Psoas muscle (tissue), 8 donors: ENCODE data around the gene USP6. TPM values are rescaled to one million over a fixed set of nuclear protein-coding genes. Genes with fewer than 3 reads are reported as not detected.
"Not testable (repeated sequence)": the region's sequence is repeated elsewhere in the genome, so short reads cannot be mapped to it uniquely, and the experiment has no call there.

Source experiments
- ATAC-seq, 4 donors: fragments of 200-7000 bp; cut with Tn5 transposase; one replicate each; pipeline ENCODE4 v1.9.1; 2020; ENCODE audit warnings: moderate library complexity in 3 of 4, mild to moderate bottlenecking in 2 of 4
- DNase-seq, 2 donors: peaks; one replicate each; pipeline ENCODE4 v3.0.0-alpha.2; 2020
- H3K27ac ChIP-seq: fragments of 200-600 bp; one replicate; pipeline ENCODE4 v1.8.0; 2022
- H3K27me3 ChIP-seq, 3 donors: fragments of 200-600 bp in 1 of 3; one replicate each; pipeline versions ENCODE4 v1.6.1 to v1.8.0; 2013 to 2022; ENCODE audit warnings: low read length in 2 of 3, mild to moderate bottlenecking in 2 of 3, moderate library complexity in 1 of 3; ENCODE audit not compliant: insufficient read depth in 3 of 3
- H3K36me3 ChIP-seq, 2 donors: fragments of 200-600 bp in 1 of 2; one replicate each; pipeline versions ENCODE4 v1.6.1 to v1.8.0; 2013 to 2022; ENCODE audit warnings: low read depth in 1 of 2, mild to moderate bottlenecking in 1 of 2, moderate library complexity in 1 of 2; ENCODE audit not compliant: insufficient read depth in 1 of 2
- H3K4me1 ChIP-seq: fragments of 200-600 bp; one replicate; pipeline ENCODE4 v1.8.0; 2022
- H3K4me3 ChIP-seq: fragments of 200-600 bp; one replicate; pipeline ENCODE4 v1.8.0; 2022; ENCODE audit warnings: mild to moderate bottlenecking
- H3K9me3 ChIP-seq: fragments of 200-600 bp; one replicate; pipeline ENCODE4 v1.8.0; 2022
- WGBS, 3 donors: extraction: QIAGEN DNeasy Blood & Tissue Kit; methylation state at CpG; one replicate each; pipeline versions ENCODE4 v1.1.6 to v1.1.7; 2013; 5-methylcytosine and 5-hydroxymethylcytosine counted together
- intact Hi-C, 2 donors: fragments of 100-400 bp; cut with DNase I; formaldehyde crosslinking; loops; one replicate each; pipeline versions ENCODE4 v1.11.0 to v1.14.2; 2022
- polyA plus RNA-seq, 3 donors: library from polyadenylated mRNA; stranded (reverse); fragments of 200-250 nt; gene quantifications; one replicate each; pipeline ENCODE4 v1.2.3, GENCODE V29; 2013
- total RNA-seq, 4 donors: library from RNA; stranded (reverse); fragmentation: NEBNext Ultra II Directional in 2 of 4; extraction: Animal tissue kit (Norgen Biotek cat#: 25700) in 2 of 4; gene quantifications; one replicate each; pipeline versions ENCODE4 v1.2.1 to v1.2.4, GENCODE V29; 2021 to 2023
- TF ChIP-seq, protein P1 (sequence below): fragments of 200-600 bp; IDR thresholded peaks from one replicate; pipeline ENCODE4 v1.8.0; 2022; ENCODE audit warnings: antibody characterized with exemption
- donor health status: healthy with polysubstance abuse.
- donor health status: DM: no; HTN: no; CAD: no; lungs with moderate emphysema.
- donor health status: Bipolar disorder and iron deficiency.
- donor health status: healthy.
- donor health status: DM: yes; HTN: yes; CAD: no.
- donor health status: DM: no; HTN: no; CAD: no.
- donor health status: DM: no; HTN: no; CAD: no.
- donor health status: DM: yes; HTN: yes; CAD: no.

USP6 gene
- total and polyA plus RNA-seq, 7 donors: 0.05 to 3.2 (median 0.40) TPM

DNA sequence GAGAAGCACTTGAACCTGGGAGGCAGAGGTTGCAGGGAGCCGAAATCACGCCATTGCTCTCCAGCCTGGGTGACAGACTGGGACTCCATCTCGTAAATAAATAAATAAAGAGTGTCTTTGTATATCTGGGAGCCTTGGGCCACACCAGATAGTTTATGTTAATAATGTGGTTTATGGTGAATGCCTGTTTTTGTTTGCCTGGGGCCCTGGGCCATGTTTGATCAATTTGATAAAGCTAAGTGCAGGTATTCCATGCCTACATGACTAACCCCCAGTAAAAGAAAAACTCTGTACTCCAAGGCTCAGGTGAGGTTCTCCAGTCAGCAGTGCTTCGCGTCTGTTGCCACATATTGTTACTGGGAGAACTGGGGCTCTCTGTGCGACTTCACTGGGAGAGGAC, 103.7 kb downstream of the USP6 start:
- H3K27me3 ChIP-seq: no peaks in the 10 kb centered on the region
- no peak overlapping the region for H3K4me3 ChIP-seq
- H3K4me1 ChIP-seq: no peaks in the 10 kb centered on the region
- no peak for ATAC-seq
- intact Hi-C loops: no loop called here
- H3K27ac ChIP-seq: no peak overlapping the region
- peaks cover 7 to 45% of the 10 kb centered on the region in 2 donors for H3K36me3 ChIP-seq
- 93 to 97% (median 94%) methylated on average over 6 of the region's 6 CpGs for WGBS, 3 donors
- TF ChIP-seq, protein P1, sequence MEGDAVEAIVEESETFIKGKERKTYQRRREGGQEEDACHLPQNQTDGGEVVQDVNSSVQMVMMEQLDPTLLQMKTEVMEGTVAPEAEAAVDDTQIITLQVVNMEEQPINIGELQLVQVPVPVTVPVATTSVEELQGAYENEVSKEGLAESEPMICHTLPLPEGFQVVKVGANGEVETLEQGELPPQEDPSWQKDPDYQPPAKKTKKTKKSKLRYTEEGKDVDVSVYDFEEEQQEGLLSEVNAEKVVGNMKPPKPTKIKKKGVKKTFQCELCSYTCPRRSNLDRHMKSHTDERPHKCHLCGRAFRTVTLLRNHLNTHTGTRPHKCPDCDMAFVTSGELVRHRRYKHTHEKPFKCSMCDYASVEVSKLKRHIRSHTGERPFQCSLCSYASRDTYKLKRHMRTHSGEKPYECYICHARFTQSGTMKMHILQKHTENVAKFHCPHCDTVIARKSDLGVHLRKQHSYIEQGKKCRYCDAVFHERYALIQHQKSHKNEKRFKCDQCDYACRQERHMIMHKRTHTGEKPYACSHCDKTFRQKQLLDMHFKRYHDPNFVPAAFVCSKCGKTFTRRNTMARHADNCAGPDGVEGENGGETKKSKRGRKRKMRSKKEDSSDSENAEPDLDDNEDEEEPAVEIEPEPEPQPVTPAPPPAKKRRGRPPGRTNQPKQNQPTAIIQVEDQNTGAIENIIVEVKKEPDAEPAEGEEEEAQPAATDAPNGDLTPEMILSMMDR: no peak
- no peak for DNase-seq
- no peaks in the 10 kb centered on the region for H3K9me3 ChIP-seq

DNA sequence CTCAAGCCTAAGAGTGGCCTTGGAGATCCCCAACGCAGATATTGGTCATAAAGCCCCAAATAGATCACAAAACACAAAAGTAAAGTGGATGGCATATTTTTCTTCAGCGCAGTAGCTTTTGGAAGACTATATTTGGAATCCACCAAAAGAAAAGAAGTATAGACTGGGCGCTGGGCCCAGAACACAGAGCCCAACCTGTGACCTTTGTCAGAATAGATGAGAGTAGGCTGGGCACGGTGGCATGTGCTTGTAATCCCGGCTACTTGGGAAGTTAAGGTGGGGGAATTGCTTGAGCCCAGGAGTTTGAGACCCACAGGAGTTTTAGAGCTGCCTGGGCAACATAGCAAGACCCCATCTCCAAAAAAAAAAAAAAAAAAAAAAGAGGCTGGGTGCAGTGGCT, 104.2 kb downstream of the USP6 start:
- no peak overlapping the region for H3K4me3 ChIP-seq
- intact Hi-C loops: no loop called here
- DNase-seq: no peak
- ATAC-seq: no peak
- no peaks in the 10 kb centered on the region for H3K9me3 ChIP-seq
- TF ChIP-seq, protein P1: no peak
- no peak overlapping the region for H3K27ac ChIP-seq
- WGBS, 3 donors: 69 to 93% (median 78%) methylated on average over 5 of the region's 5 CpGs
- H3K4me1 ChIP-seq: no peaks in the 10 kb centered on the region
- H3K36me3 ChIP-seq: peaks cover 7 to 45% of the 10 kb centered on the region in 2 donors
- H3K27me3 ChIP-seq: no peaks in the 10 kb centered on the region

DNA sequence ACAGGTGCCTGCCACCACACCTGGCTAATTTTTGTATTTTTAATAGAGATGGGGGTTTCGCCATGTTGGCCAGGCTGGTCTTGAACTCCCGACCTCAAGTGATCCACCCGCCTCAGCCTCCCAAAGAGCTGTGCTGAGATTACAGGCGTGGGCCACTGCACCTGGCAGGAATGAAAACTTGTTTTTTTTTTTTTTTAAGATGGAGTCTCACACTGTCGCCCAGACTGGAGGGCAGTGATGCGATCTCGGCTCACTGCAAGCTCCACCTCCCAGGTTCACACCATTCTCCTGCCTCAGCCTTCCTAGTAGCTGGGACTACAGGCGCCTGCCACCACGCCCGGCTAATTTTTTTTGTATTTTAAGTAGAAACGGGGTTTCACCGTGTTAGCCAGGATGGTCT, 106.1 kb downstream of the USP6 start:
- H3K27me3 ChIP-seq, intact Hi-C loops, H3K27ac ChIP-seq, DNase-seq, ATAC-seq, H3K9me3 ChIP-seq, H3K4me3 ChIP-seq, H3K4me1 ChIP-seq: not testable (repeated sequence)
- peaks cover 2 to 34% of the 10 kb centered on the region in 2 donors for H3K36me3 ChIP-seq
- 90 to 96% (median 92%) methylated on average over 11 to 12 of the region's 12 CpGs for WGBS, 3 donors

Other genes with a start within 250 kb of the USP6 start
- gene C17orf107, start 216.5 kb upstream of the USP6 start, total RNA-seq: under 1 TPM in 2 of 4 donors, not detected in 2; 0.20 to 0.30 TPM
- under 1 TPM; 0.01 to 0.10 (median 0.03) TPM for gene C17orf107, start 216.5 kb upstream of the USP6 start, polyA plus RNA-seq
- 1 to 10 TPM in 1 of 4 donors, under 1 TPM in 3; 0.19 to 1.1 (median 0.28) TPM for gene CHRNE, start 212.9 kb upstream of the USP6 start, total RNA-seq
- under 1 TPM; 0.16 to 0.70 (median 0.56) TPM for gene CHRNE, start 212.9 kb upstream of the USP6 start, polyA plus RNA-seq
- gene GP1BA, start 183.8 kb upstream of the USP6 start, total RNA-seq: under 1 TPM in 1 of 4 donors, not detected in 3; 0.10 TPM
- under 1 TPM in 2 of 3 donors, not detected in 1; 0.04 to 0.05 TPM for gene GP1BA, start 183.8 kb upstream of the USP6 start, polyA plus RNA-seq
- 100 to 1,000 TPM in 3 of 4 donors, 10 to 100 TPM in 1; 97.1 to 225 (median 143) TPM for gene SLC25A11, start 176.0 kb upstream of the USP6 start, total RNA-seq
- gene SLC25A11, start 176.0 kb upstream of the USP6 start, polyA plus RNA-seq: 100 to 1,000 TPM; 125 to 163 (median 128) TPM
- gene RNF167, start 175.8 kb upstream of the USP6 start, total RNA-seq: 10 to 100 TPM; 85.1 to 96.3 (median 87.3) TPM
- gene RNF167, start 175.8 kb upstream of the USP6 start, polyA plus RNA-seq: 100 to 1,000 TPM in 1 of 3 donors, 10 to 100 TPM in 2; 85.7 to 151 (median 100.0) TPM
- gene PFN1, start 167.5 kb upstream of the USP6 start, total RNA-seq: 100 to 1,000 TPM; 149 to 253 (median 205) TPM
- gene PFN1, start 167.5 kb upstream of the USP6 start, polyA plus RNA-seq: 1,000 to 10,000 TPM in 1 of 3 donors, 100 to 1,000 TPM in 2; 220 to 1,518 (median 312) TPM
- 1,000 to 10,000 TPM; 2,251 to 3,238 (median 2,533) TPM for gene ENO3, start 164.9 kb upstream of the USP6 start, total RNA-seq
- gene ENO3, start 164.9 kb upstream of the USP6 start, polyA plus RNA-seq: 1,000 to 10,000 TPM; 1,126 to 5,696 (median 4,322) TPM
- 100 to 1,000 TPM in 3 of 4 donors, 10 to 100 TPM in 1; 79.2 to 156 (median 111) TPM for gene SPAG7, start 148.2 kb upstream of the USP6 start, total RNA-seq
- 100 to 1,000 TPM in 2 of 3 donors, 10 to 100 TPM in 1; 93.2 to 179 (median 170) TPM for gene SPAG7, start 148.2 kb upstream of the USP6 start, polyA plus RNA-seq
- 10 to 100 TPM; 43.0 to 60.8 (median 51.0) TPM for gene CAMTA2, start 128.4 kb upstream of the USP6 start, total RNA-seq
- gene CAMTA2, start 128.4 kb upstream of the USP6 start, polyA plus RNA-seq: 10 to 100 TPM; 30.3 to 50.2 (median 39.5) TPM
- 1 to 10 TPM; 2.9 to 4.9 (median 3.5) TPM for gene INCA1, start 118.5 kb upstream of the USP6 start, total RNA-seq
- 1 to 10 TPM; 1.6 to 4.1 (median 4.0) TPM for gene INCA1, start 118.5 kb upstream of the USP6 start, polyA plus RNA-seq
- gene KIF1C, start 118.1 kb upstream of the USP6 start, total RNA-seq: 1,000 to 10,000 TPM in 1 of 4 donors, 100 to 1,000 TPM in 3; 624 to 1,039 (median 691) TPM
- 100 to 1,000 TPM; 204 to 445 (median 311) TPM for gene KIF1C, start 118.1 kb upstream of the USP6 start, polyA plus RNA-seq
- not detected for gene SLC52A1, start 80.6 kb upstream of the USP6 start, total RNA-seq
- gene SLC52A1, start 80.6 kb upstream of the USP6 start, polyA plus RNA-seq: under 1 TPM in 2 of 3 donors, not detected in 1; 0.01 to 0.04 TPM
- gene ZFP3, start 37.6 kb upstream of the USP6 start, total RNA-seq: 10 to 100 TPM in 1 of 4 donors, 1 to 10 TPM in 3; 6.8 to 12.3 (median 8.0) TPM
- 10 to 100 TPM in 1 of 3 donors, 1 to 10 TPM in 2; 3.7 to 11.2 (median 3.9) TPM for gene ZFP3, start 37.6 kb upstream of the USP6 start, polyA plus RNA-seq
- 10 to 100 TPM in 1 of 4 donors, 1 to 10 TPM in 3; 5.8 to 12.2 (median 7.4) TPM for gene ZNF232, start 4.2 kb upstream of the USP6 start, total RNA-seq
- 10 to 100 TPM in 1 of 3 donors, 1 to 10 TPM in 2; 7.1 to 19.3 (median 8.0) TPM for gene ZNF232, start 4.2 kb upstream of the USP6 start, polyA plus RNA-seq
- gene ZNF594, start 75.8 kb downstream of the USP6 start, total RNA-seq: 1 to 10 TPM; 1.5 to 4.0 (median 3.1) TPM
- 1 to 10 TPM; 1.1 to 6.6 (median 1.2) TPM for gene ZNF594, start 75.8 kb downstream of the USP6 start, polyA plus RNA-seq
- gene SCIMP, start 118.8 kb downstream of the USP6 start, total RNA-seq: under 1 TPM; 0.37 to 0.74 (median 0.50) TPM
- under 1 TPM; 0.12 to 0.55 (median 0.27) TPM for gene SCIMP, start 118.8 kb downstream of the USP6 start, polyA plus RNA-seq
- gene RABEP1, start 166.3 kb downstream of the USP6 start, total RNA-seq: 10 to 100 TPM; 69.9 to 86.1 (median 80.1) TPM
- 100 to 1,000 TPM in 1 of 3 donors, 10 to 100 TPM in 2; 33.4 to 106 (median 36.3) TPM for gene RABEP1, start 166.3 kb downstream of the USP6 start, polyA plus RNA-seq